HEK293 (cell line): ENCODE measurements around the gene HHIPL1.

Source experiments
- ATF2 ChIP-seq: fragments of 450-650 bp; formaldehyde crosslinking; IDR thresholded peaks from 2 replicates; pipeline ENCODE4 v1.5.1; 2016; ENCODE audit warnings: missing biosample characterization, missing genetic modification characterization, low read depth
- CTCF ChIP-seq: fragments of 450-650 bp; formaldehyde crosslinking; IDR thresholded peaks from 2 replicates; pipeline ENCODE4 v1.5.1; 2016; ENCODE audit warnings: missing biosample characterization, missing genetic modification characterization
- HOXA7 ChIP-seq: sonication (generic); formaldehyde crosslinking; IDR thresholded peaks from 2 replicates; pipeline ENCODE4 v1.8.1; 2022; ENCODE audit warnings: missing genetic modification reagents, borderline replicate concordance
- PBX3 ChIP-seq: sonication (generic); formaldehyde crosslinking; IDR thresholded peaks from 2 replicates; pipeline ENCODE4 v1.8.1; 2022; ENCODE audit warnings: mild to moderate bottlenecking, moderate library complexity, missing genetic modification reagents
- ZBTB20 ChIP-seq: fragments of 450-650 bp; formaldehyde crosslinking; IDR thresholded peaks from 2 replicates; pipeline ENCODE4 v1.5.1; 2016; ENCODE audit warnings: missing biosample characterization, missing genetic modification characterization
- ZNF132 ChIP-seq: fragments of 450-650 bp; formaldehyde crosslinking; IDR thresholded peaks from 2 replicates; pipeline ENCODE4 v1.5.1; 2017; ENCODE audit warnings: missing biosample characterization, missing genetic modification characterization, borderline replicate concordance
- ZNF174 ChIP-seq: fragments of 450-650 bp; formaldehyde crosslinking; IDR thresholded peaks from 2 replicates; pipeline ENCODE4 v1.5.0; 2017; ENCODE audit warnings: missing biosample characterization, mild to moderate bottlenecking, missing genetic modification characterization
- ZNF274 ChIP-seq, 2 experiments: fragments of 200-500 bp in 1 of 2; fragments of 450-650 bp in 1 of 2; sonication (Bioruptor generic) in 1 of 2; formaldehyde crosslinking in 1 of 2; IDR thresholded peaks; 2 replicates each; pipeline versions ENCODE4 v1.5.1 to v1.6.1; 2014 to 2016; ENCODE audit warnings: borderline replicate concordance in 1 of 2, inconsistent platforms in 1 of 2, low read length in 1 of 2, missing biosample characterization in 1 of 2, missing genetic modification characterization in 1 of 2
- ZNF280C ChIP-seq: fragments of 450-650 bp; formaldehyde crosslinking; IDR thresholded peaks from 2 replicates; pipeline ENCODE4 v1.5.1; 2016; ENCODE audit warnings: missing biosample characterization, missing genetic modification characterization
- ZNF311 ChIP-seq: fragments of 450-650 bp; formaldehyde crosslinking; IDR thresholded peaks from 2 replicates; pipeline ENCODE4 v1.5.1; 2017; ENCODE audit warnings: missing biosample characterization, missing genetic modification characterization, borderline replicate concordance
- ZNF701 ChIP-seq: fragments of 450-650 bp; formaldehyde crosslinking; IDR thresholded peaks from 2 replicates; pipeline ENCODE4 v1.5.1; 2016; ENCODE audit warnings: missing biosample characterization, missing genetic modification characterization
- ZNF707 ChIP-seq: fragments of 450-650 bp; formaldehyde crosslinking; IDR thresholded peaks from 2 replicates; pipeline ENCODE4 v1.5.1; 2016; ENCODE audit warnings: missing biosample characterization, missing genetic modification characterization

GRCh38 chr14:99683619-99684409 is 38.9 kb downstream of the HHIPL1 start, which contains the start of gene CYP46A1:
- TF ChIP-seq CTCF (tag by site-specific recombination) (0 out of 2 replicates have a peak, but pooled peaks have one; percentile 22), ZNF311 (no peak), ZNF132 (no peak), ATF2 (no peak), ZNF280C (no peak), ZNF174 (no peak), ZNF707 (tag by site-specific recombination) (no peak), PBX3 (CRISPR knock-in tag) (no peak; the same call in 1 of the 2 replicates), HOXA7 (CRISPR knock-in tag) (no peak), ZNF274 (IDR thresholded peaks at IDR 0.05; ENCODE audit: low read length) (no peak), ZNF274 (tag by site-specific recombination; IDR thresholded peaks at IDR 0.05; ENCODE audit: borderline replicate concordance) (no peak), ZBTB20 (tag by site-specific recombination) (peak; percentile 70), ZNF701 (tag by site-specific recombination) (no peak)
